RCC 7860 (cell line): ENCODE measurements around the gene GAS2.

ENCODE experiments used
- DNase-seq: peaks from one replicate; pipeline ENCODE4 v3.0.0-alpha.2; 2015; ENCODE audit warnings: low spot score
- FAIRE-seq: peaks from 2 replicates; lab custom pipeline; 2012; peaks lifted over from hg19 to GRCh38; lab: Jason Lieb, UNC

GAS2 gene

GRCh38 chr11:22785251-22785650 lies 118.8 kb downstream of the GAS2 start:
- DNase-seq (no peak), FAIRE-seq (no peak)

GRCh38 chr11:22786475-22786874 lies 120.1 kb downstream of the GAS2 start:
- DNase-seq (no peak), FAIRE-seq (no peak)

GRCh38 chr11:22787055-22787454 lies 120.6 kb downstream of the GAS2 start:
- no peak for FAIRE-seq
- no peak for DNase-seq

- DNase-seq (peak; percentile 14), FAIRE-seq (peak; percentile 2)
Observed at GRCh38 chr11:22787551-22788162, 121.2 kb downstream of the GAS2 start.

- peak; percentile 51 for DNase-seq
- FAIRE-seq = no peak
Observed at GRCh38 chr11:22792497-22792896, 126.1 kb downstream of the GAS2 start.

- no peak for FAIRE-seq
- peak; percentile 9 for DNase-seq
Observed at GRCh38 chr11:22795914-22796313, 129.5 kb downstream of the GAS2 start.

- DNase-seq (no peak), FAIRE-seq (no peak)
Observed at GRCh38 chr11:22797047-22797446, 130.6 kb downstream of the GAS2 start.

- FAIRE-seq = no peak
Observed at GRCh38 chr11:22798901-22799300, 132.5 kb downstream of the GAS2 start.

GRCh38 chr11:22800482-22800881 lies 134.1 kb downstream of the GAS2 start:
- no peak for DNase-seq

More at GRCh38 chr11:22798901-22799300, 132.5 kb downstream of the GAS2 start:
- no peak for DNase-seq

GRCh38 chr11:22802861-22803260 lies 136.4 kb downstream of the GAS2 start:
- DNase-seq (no peak), FAIRE-seq (no peak)

More at GRCh38 chr11:22800482-22800881, 134.1 kb downstream of the GAS2 start:
- no peak for FAIRE-seq

GRCh38 chr11:22807391-22807790 lies 141.0 kb downstream of the GAS2 start:
- no peak for FAIRE-seq
- no peak for DNase-seq

- no peak for FAIRE-seq
- DNase-seq = no peak
Observed at GRCh38 chr11:22807855-22808570, 141.6 kb downstream of the GAS2 start.

- DNase-seq (no peak), FAIRE-seq (no peak)
Observed at GRCh38 chr11:22808571-22809197, 142.3 kb downstream of the GAS2 start.

GRCh38 chr11:22809893-22810292 lies 143.5 kb downstream of the GAS2 start:
- no peak for FAIRE-seq
- DNase-seq = no peak

- no peak for DNase-seq
- FAIRE-seq = no peak
Observed at GRCh38 chr11:22822203-22822602, 155.8 kb downstream of the GAS2 start.

GRCh38 chr11:22828373-22828772 lies 162.0 kb downstream of the GAS2 start:
- DNase-seq (no peak), FAIRE-seq (no peak)

- FAIRE-seq (peak; percentile 8), DNase-seq (peak; percentile 81)
Observed at GRCh38 chr11:22829231-22830081, 163.0 kb downstream of the GAS2 start, which contains the start of gene SVIP. SVIP (minus strand) TSS chr11:22829801; CDS start chr11:22829748, 53 bp downstream.

- FAIRE-seq (no peak), DNase-seq (no peak)
Observed at GRCh38 chr11:22830082-22830414, 163.6 kb downstream of the GAS2 start.

GRCh38 chr11:22832315-22833015 lies 166.1 kb downstream of the GAS2 start:
- FAIRE-seq (no peak), DNase-seq (no peak)

GRCh38 chr11:22846726-22847125 lies 180.3 kb downstream of the GAS2 start:
- FAIRE-seq = no peak

More at GRCh38 chr11:22846726-22847125, 180.3 kb downstream of the GAS2 start:
- no peak for DNase-seq
